Naive B cell (primary cell): ENCODE measurements around the gene ITGB7. TPM values are rescaled to one million over a fixed set of nuclear protein-coding genes. Genes with fewer than 3 reads are reported as not detected.

Source experiments
- ATAC-seq, 2 donors: fragments of 150-1000 bp; cut with Tn5 transposase; 2 replicates each; pipeline ENCODE4 v1.10.0; 2021; ENCODE audit warnings: low read depth in 2 of 2, mild to moderate bottlenecking in 2 of 2, moderate library complexity in 2 of 2
- DNase-seq: peaks from one replicate; pipeline ENCODE4 v3.0.0; 2022
- H3K27ac Mint-ChIP-seq, 6 donors: one replicate each; pipeline ENCODE4 v1.8.0; 2020 to 2022; ENCODE audit warnings: mild to moderate bottlenecking in 6 of 6, mixed read lengths in 6 of 6, moderate library complexity in 5 of 6, inconsistent platforms in 2 of 6
- H3K27me3 Mint-ChIP-seq, 3 donors: one replicate each; pipeline ENCODE4 v1.8.0; 2021 to 2022; ENCODE audit warnings: mixed read lengths in 3 of 3, mild to moderate bottlenecking in 1 of 3
- H3K36me3 Mint-ChIP-seq, 2 donors: one replicate each; pipeline ENCODE4 v1.8.0; 2020 to 2022; ENCODE audit warnings: mixed read lengths in 2 of 2, inconsistent platforms in 1 of 2, mild to moderate bottlenecking in 1 of 2
- H3K4me1 Mint-ChIP-seq, 3 donors: one replicate each; pipeline ENCODE4 v1.8.0; 2020 to 2022; ENCODE audit warnings: mixed read lengths in 3 of 3, inconsistent platforms in 1 of 3, mild to moderate bottlenecking in 1 of 3, moderate library complexity in 1 of 3
- H3K4me3 Mint-ChIP-seq, 8 donors: one replicate each; pipeline ENCODE4 v1.8.0; 2020 to 2022; ENCODE audit warnings: mild to moderate bottlenecking in 8 of 8, mixed read lengths in 8 of 8, moderate library complexity in 8 of 8, inconsistent platforms in 2 of 8
- H3K9me3 Mint-ChIP-seq, 7 donors: one replicate each; pipeline ENCODE4 v1.8.0; 2020 to 2022; ENCODE audit warnings: mixed read lengths in 7 of 7, mild to moderate bottlenecking in 5 of 7, inconsistent platforms in 2 of 7, moderate library complexity in 1 of 7
- polyA plus RNA-seq, 6 donors: library from polyadenylated mRNA; unstranded; fragments of 300-500 nt; fragmentation: Illumina TruSeq; gene quantifications; one replicate each; pipeline ENCODE4 v1.2.3, GENCODE V29; 2021; ENCODE audit warnings: low read depth in 6 of 6

Gene ITGB7
- polyA plus RNA-seq, 6 donors from 2014 or later = 63.2 to 174 (median 96.4) TPM

DNA sequence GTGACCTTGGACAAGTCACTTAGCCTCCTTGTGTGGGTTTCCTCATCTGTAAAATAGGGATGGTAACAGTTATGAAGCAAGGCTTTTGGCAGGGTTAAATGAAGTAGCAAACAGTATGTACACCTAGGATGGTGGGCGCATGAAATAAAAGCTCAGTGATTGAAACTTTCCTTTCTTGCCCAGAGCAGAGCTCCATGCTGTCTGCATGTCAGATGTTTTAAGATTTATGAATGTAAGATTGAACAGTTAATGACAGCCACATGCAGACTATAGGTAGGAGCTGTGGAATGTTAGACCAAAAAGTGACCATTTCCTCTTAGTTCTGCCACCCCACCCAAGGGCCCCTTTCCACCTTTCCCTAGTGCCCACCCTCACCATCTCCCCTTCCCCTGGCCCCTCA, 12.1 kb downstream of the ITGB7 start:
- Mint-ChIP-seq H3K27me3 (no peaks in the 10 kb centered on the region), H3K27ac (peak overlapping the region in 3 of 6 donors; percentile 8 to 79 (median 39)), H3K9me3 (no peaks in the 10 kb centered on the region), H3K4me3 (no peak overlapping the region), H3K4me1 (peaks cover 34 to 42% (median 35%) of the 10 kb centered on the region in 3 donors), H3K36me3 (peaks cover 0 to 28% of the 10 kb centered on the region in 2 donors)
- DNase-seq (no peak), ATAC-seq (no peak)

GRCh38 chr12:53193985-53194716, 12.9 kb downstream of the ITGB7 start:
- Mint-ChIP-seq H3K27ac (peak overlapping the region in 3 of 6 donors; percentile 34 to 89 (median 74)), H3K27me3 (no peaks in the 10 kb centered on the region), H3K36me3 (peaks cover 0 to 28% of the 10 kb centered on the region in 2 donors), H3K9me3 (no peaks in the 10 kb centered on the region), H3K4me3 (no peak overlapping the region), H3K4me1 (peaks cover 28 to 36% (median 28%) of the 10 kb centered on the region in 3 donors)
- ATAC-seq = no peak
- no peak for DNase-seq

GRCh38 chr12:53193040-53193439, 14.0 kb downstream of the ITGB7 start:
- Mint-ChIP-seq H3K4me1 (peaks cover 16 to 25% (median 17%) of the 10 kb centered on the region in 3 donors), H3K27ac (peak overlapping the region in 2 of 6 donors; percentile 31 to 85), H3K4me3 (no peak overlapping the region), H3K9me3 (no peaks in the 10 kb centered on the region), H3K27me3 (no peaks in the 10 kb centered on the region), H3K36me3 (peaks cover 0 to 28% of the 10 kb centered on the region in 2 donors)
- DNase-seq = no peak
- ATAC-seq = no peak

GRCh38 chr12:53192531-53193021, 14.5 kb downstream of the ITGB7 start:
- peaks cover 13 to 23% (median 14%) of the 10 kb centered on the region in 3 donors for H3K4me1 Mint-ChIP-seq
- ATAC-seq = no peak
- H3K9me3 Mint-ChIP-seq = no peaks in the 10 kb centered on the region
- no peak for DNase-seq
- H3K36me3 Mint-ChIP-seq = peaks cover 2 to 28% of the 10 kb centered on the region in 2 donors
- H3K27ac Mint-ChIP-seq = peak overlapping the region in 2 of 6 donors; percentile 11 to 31
- H3K4me3 Mint-ChIP-seq = no peak overlapping the region
- no peaks in the 10 kb centered on the region for H3K27me3 Mint-ChIP-seq

- ATAC-seq = no peak
- H3K27ac Mint-ChIP-seq = peak overlapping the region in 1 of 6 donors; percentile 57
- H3K27me3 Mint-ChIP-seq = no peaks in the 10 kb centered on the region
- peaks cover 7 to 27% of the 10 kb centered on the region in 2 donors for H3K36me3 Mint-ChIP-seq
- no peaks in the 10 kb centered on the region for H3K9me3 Mint-ChIP-seq
- peaks cover 13 to 20% (median 14%) of the 10 kb centered on the region in 3 donors for H3K4me1 Mint-ChIP-seq
- no peak overlapping the region for H3K4me3 Mint-ChIP-seq
- no peak for DNase-seq
Observed at GRCh38 chr12:53191885-53192530, 15.0 kb downstream of the ITGB7 start.

DNA sequence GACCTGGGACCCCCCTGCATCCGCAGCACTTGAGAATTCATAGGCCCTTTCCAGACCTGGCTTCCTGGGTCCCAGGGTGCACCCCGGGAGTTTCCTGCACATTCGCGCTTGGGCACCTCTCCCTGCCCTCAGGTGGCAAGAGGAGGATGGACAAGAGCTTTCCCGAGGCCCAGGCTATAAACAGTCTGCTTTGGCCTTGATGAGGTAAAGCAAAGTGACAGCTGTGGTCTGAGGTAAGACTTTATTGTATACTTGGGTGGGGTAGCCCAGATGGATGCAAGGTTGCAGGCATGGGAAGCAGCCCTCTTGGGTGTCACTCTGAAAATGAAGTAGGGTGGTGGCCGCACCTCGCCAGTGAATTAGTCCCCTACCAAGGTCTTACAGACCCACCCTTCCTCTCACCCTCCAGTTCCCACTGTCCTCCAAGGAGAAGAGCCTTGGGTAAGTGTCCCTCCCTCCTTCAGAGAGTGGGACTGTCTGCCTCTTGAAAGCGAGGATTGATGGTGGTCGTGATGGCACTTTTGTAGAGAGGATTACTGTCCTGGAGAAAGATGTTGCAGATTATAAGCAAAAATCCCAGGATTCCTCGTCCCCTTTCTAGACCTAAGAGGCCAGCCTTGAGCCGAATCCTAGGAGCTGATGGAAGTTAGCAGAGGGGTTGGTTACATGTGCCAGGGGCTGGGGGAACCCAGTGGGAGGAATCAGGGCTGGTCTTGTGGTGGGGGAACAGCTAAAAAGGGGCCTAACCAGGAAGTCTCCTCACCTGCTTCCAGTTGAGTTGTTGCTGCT, 15.8 kb downstream of the ITGB7 start:
- no peak overlapping the region for H3K27ac Mint-ChIP-seq
- H3K9me3 Mint-ChIP-seq = no peaks in the 10 kb centered on the region
- H3K27me3 Mint-ChIP-seq = no peaks in the 10 kb centered on the region
- H3K4me1 Mint-ChIP-seq = peaks cover 8 to 15% (median 13%) of the 10 kb centered on the region in 3 donors
- H3K4me3 Mint-ChIP-seq = no peak overlapping the region
- DNase-seq = no peak
- no peak for ATAC-seq
- peaks cover 13 to 27% of the 10 kb centered on the region in 2 donors for H3K36me3 Mint-ChIP-seq

DNA sequence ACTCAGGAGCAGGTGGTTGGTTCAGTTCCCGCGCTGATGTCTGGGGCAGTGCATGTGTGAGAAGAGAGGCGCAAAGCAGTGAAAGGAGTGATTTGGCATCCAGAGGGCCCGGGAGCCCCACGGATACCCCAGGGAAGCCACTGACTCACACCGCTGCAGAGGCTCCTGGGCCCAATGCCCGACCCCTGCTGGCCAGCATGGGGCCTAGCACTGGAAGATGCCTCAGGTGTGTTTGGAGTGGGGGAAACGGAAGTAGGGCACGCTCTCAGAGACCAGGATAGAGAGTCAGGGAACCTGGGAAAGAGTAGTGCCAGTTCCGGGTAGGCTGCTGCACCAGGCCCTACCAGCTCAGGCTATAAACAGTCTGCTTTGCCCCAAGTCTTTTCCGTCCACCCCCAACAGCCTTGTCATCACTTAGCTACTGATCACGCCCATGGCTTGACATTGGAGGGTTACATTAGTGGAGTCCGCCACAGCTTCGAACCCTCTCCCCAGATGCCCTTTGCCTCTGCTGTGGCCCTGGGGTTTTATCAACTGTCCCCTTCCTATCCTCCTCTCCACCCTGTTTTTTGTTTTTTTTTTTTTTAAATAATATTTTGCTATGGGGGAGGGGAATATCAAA, 16.8 kb downstream of the ITGB7 start:
- H3K27ac Mint-ChIP-seq = no peak overlapping the region
- DNase-seq = no peak

GRCh38 chr12:53187145-53187899, 19.7 kb downstream of the ITGB7 start:
- peaks cover 17 to 19% of the 10 kb centered on the region in 2 donors for H3K36me3 Mint-ChIP-seq
- H3K27me3 Mint-ChIP-seq = no peaks in the 10 kb centered on the region
- peak overlapping the region in 2 of 6 donors; percentile 31 to 56 for H3K27ac Mint-ChIP-seq
- H3K4me1 Mint-ChIP-seq = peaks cover 23 to 45% (median 26%) of the 10 kb centered on the region in 3 donors
- no peak overlapping the region for H3K4me3 Mint-ChIP-seq
- no peaks in the 10 kb centered on the region for H3K9me3 Mint-ChIP-seq
- DNase-seq (no peak), ATAC-seq (no peak)

More for the DNA sequence above, 16.8 kb downstream of the ITGB7 start:
- peak overlapping the region in 2 of 8 donors; percentile 15 to 31 for H3K4me3 Mint-ChIP-seq
- H3K4me1 Mint-ChIP-seq = peaks cover 4 to 22% (median 19%) of the 10 kb centered on the region in 3 donors
- no peaks in the 10 kb centered on the region for H3K9me3 Mint-ChIP-seq
- H3K36me3 Mint-ChIP-seq = peaks cover 19 to 22% of the 10 kb centered on the region in 2 donors
- ATAC-seq = peak; percentile 81 to 82
- H3K27me3 Mint-ChIP-seq = no peaks in the 10 kb centered on the region

DNA sequence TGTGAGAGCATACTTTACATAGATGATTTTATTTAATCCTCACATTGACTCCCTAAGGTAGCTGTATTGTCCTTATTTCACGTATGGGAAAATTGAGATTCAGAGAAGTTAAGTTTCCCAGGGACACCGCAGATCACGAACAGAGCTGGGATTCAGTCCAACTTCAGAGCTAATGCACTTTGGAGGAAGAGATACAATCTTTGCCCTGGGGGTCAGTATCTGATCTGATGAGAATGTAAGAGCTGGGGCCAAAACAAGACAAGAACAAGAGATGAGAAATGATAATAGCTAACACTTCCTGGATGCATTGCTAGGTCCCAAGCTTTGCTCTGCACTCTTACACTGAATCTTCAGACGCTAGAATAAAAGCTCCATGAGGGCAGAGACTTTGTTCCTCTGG, 20.3 kb downstream of the ITGB7 start:
- DNase-seq (no peak), ATAC-seq (no peak)
- Mint-ChIP-seq H3K27ac (peak overlapping the region in 2 of 6 donors; percentile 49 to 57), H3K4me3 (no peak overlapping the region), H3K9me3 (no peaks in the 10 kb centered on the region), H3K36me3 (peaks cover 19% of the 10 kb centered on the region in 2 donors), H3K27me3 (no peaks in the 10 kb centered on the region), H3K4me1 (peaks cover 28 to 51% (median 31%) of the 10 kb centered on the region in 3 donors)

DNA sequence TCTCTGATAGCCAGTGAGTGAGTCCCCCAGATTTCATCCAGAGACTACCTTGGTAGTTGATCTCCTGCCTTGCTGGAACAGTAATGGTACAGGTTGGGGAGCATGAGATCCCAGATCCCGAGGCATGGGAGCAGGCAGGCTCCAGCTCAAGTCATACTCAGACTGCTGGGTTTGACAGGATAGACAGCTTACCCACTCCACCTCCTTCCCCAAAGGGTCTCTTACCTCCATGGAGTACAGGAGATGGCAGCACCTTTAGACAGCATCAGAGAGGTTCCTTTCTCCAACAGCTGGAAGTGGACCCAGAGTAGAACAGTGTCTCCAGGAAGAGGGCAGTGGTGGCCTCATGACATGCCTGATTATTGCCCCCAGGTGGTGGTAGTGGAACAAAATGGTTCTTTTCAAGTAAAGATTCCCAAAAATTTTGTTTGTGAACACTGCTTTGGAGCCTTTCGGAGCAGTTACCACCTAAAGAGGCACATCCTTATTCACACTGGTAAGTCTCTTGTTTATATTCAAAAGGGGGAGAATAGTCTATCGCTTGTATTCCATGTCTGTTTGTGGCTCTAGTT, 21.4 kb downstream of the ITGB7 start:
- no peak for DNase-seq
- Mint-ChIP-seq H3K9me3 (no peaks in the 10 kb centered on the region), H3K36me3 (peaks cover 19% of the 10 kb centered on the region in 2 donors), H3K4me1 (peaks cover 35 to 53% (median 39%) of the 10 kb centered on the region in 3 donors), H3K4me3 (peak overlapping the region in 1 of 8 donors; percentile 25), H3K27ac (peak overlapping the region in 1 of 6 donors; percentile 71), H3K27me3 (no peaks in the 10 kb centered on the region)
- ATAC-seq = no peak

DNA sequence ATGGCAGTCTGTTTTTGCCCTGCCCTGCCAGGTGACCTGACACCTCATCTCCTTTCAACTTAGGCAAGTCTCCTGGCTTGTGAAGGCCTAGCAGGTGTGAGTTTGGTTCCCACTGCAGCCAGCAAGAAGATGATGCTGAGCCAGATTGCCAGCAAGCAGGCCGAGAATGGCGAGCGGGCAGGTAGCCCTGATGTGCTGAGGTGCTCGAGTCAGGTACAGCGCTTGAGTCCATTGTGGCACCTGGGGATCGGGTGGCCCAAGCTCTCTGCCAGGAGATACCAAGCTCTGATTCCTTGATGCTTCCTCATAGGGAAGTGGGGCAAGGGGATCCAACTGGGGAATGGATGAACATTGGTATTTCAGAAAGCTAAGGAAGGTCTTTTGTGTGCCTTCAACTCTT, 22.2 kb downstream of the ITGB7 start:
- DNase-seq = no peak
- H3K36me3 Mint-ChIP-seq = peaks cover 19% of the 10 kb centered on the region in 2 donors
- no peak for ATAC-seq
- peak overlapping the region in 1 of 8 donors; percentile 47 for H3K4me3 Mint-ChIP-seq
- H3K4me1 Mint-ChIP-seq = peaks cover 37 to 51% (median 47%) of the 10 kb centered on the region in 3 donors
- H3K9me3 Mint-ChIP-seq = no peaks in the 10 kb centered on the region
- peak overlapping the region in 3 of 6 donors; percentile 16 to 62 (median 54) for H3K27ac Mint-ChIP-seq
- H3K27me3 Mint-ChIP-seq = no peaks in the 10 kb centered on the region

DNA sequence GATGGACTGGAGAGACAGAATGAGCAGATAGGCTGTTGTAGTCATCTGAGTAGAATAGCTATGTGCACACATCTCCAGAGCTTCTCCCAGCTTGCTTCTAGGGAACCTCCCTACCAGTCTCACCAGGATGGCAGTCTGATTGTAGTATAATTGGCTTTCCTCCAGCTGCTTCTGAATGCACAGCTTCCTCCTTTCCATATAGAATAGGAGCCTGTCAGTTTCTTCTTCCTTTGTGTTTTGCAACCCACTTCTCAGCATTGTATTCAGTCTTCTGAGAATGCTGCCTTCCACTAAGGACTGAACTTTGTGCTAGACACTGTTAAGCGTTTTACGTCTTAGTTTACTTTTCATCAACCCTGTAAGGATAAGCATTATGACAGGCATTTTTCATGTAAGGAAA, 24.1 kb downstream of the ITGB7 start:
- ATAC-seq (no peak), DNase-seq (no peak)
- peaks cover 19% of the 10 kb centered on the region in 2 donors for H3K36me3 Mint-ChIP-seq

More for the DNA sequence above, 24.1 kb downstream of the ITGB7 start:
- Mint-ChIP-seq H3K9me3 (no peaks in the 10 kb centered on the region), H3K4me1 (peaks cover 45 to 62% (median 57%) of the 10 kb centered on the region in 3 donors), H3K27me3 (no peaks in the 10 kb centered on the region), H3K27ac (peak overlapping the region in 1 of 6 donors; percentile 92), H3K4me3 (peak overlapping the region in 7 of 8 donors; percentile 6 to 97 (median 95))
